PC-9 (cell line): ENCODE data around the gene POLR1G.
A peak's percentile ranks its signal among the peaks of the same experiment; 100 is the strongest.

Experiments used
- EZH2 ChIP-seq: fragments of 200-600 bp; sonication (generic); IDR thresholded peaks from 2 replicates; pipeline ENCODE4 v1.8.0; 2017; ENCODE audit warnings: antibody characterized with exemption, low read depth
- TF ChIP-seq, protein P1 (sequence below): fragments of 200-600 bp; sonication (generic); conservative IDR thresholded peaks from 2 replicates; pipeline ENCODE4 v1.6.1; 2017; ENCODE audit warnings: mixed run types, antibody characterized with exemption, mild to moderate bottlenecking, moderate library complexity

- TF ChIP-seq, protein P1, sequence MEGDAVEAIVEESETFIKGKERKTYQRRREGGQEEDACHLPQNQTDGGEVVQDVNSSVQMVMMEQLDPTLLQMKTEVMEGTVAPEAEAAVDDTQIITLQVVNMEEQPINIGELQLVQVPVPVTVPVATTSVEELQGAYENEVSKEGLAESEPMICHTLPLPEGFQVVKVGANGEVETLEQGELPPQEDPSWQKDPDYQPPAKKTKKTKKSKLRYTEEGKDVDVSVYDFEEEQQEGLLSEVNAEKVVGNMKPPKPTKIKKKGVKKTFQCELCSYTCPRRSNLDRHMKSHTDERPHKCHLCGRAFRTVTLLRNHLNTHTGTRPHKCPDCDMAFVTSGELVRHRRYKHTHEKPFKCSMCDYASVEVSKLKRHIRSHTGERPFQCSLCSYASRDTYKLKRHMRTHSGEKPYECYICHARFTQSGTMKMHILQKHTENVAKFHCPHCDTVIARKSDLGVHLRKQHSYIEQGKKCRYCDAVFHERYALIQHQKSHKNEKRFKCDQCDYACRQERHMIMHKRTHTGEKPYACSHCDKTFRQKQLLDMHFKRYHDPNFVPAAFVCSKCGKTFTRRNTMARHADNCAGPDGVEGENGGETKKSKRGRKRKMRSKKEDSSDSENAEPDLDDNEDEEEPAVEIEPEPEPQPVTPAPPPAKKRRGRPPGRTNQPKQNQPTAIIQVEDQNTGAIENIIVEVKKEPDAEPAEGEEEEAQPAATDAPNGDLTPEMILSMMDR, result peak; percentile 100
- no peak for TF ChIP-seq EZH2
Measured at GRCh38 chr19:45439569-45440258, 33.3 kb downstream of the POLR1G start.
